ENCODE measurements around the gene HYOU1.
"Not testable (repeated sequence)": the region's sequence is repeated elsewhere in the genome, so short reads cannot be mapped to it uniquely, and the experiment has no call there.

The HYOU1 gene

GRCh38 chr11:119041821-119042514 is 15.0 kb downstream of the HYOU1 start:
- DNase-seq, result no peak

DNA sequence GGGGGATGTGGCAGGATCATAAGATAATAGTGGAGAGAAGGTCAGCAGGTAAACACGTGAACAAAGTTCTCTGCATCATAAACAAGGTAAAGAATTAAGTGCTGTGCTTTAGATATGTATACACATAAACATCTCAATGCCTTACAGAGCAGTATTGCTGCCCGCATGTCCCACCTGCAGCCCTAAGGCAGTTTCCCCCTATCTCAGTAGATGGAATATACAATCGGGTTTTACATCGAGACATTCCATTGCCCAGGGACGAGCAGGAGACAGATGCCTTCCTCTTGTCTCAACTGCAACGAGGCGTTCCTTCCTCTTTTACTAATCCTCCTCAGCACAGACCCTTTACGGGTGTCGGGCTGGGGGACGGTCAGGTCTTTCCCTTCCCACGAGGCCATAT is 17.5 kb downstream of the HYOU1 start:
- not testable (repeated sequence) for DNase-seq

GRCh38 chr11:119038884-119039283 is 18.1 kb downstream of the HYOU1 start:
- DNase-seq, result no peak

GRCh38 chr11:119034813-119035212 is 22.2 kb downstream of the HYOU1 start:
- DNase-seq, result no peak

DNA sequence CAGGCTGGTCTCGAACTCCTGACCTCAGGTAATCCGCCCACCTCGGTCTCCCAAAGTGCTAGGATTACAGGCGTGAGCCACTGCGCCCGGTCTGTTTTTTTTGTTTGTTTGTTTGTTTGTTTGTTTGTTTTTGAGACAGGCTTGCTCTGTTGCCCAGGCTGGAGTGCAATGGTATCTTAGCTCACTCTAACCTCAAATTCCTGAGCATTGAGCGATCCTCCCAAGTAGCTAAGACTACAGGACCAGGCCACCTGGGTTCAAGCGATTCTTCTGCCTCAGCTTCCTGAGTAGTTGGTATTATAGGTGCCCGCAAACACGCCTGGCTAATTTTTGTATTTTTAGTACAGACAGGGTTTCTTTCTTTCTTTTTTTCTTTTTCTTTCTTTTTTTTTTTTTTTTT is 23.6 kb downstream of the HYOU1 start:
- not testable (repeated sequence) for DNase-seq

- DNase-seq, result no peak
These were observed 25.1 kb downstream of the HYOU1 start for GRCh38 chr11:119031912-119032280.

DNA sequence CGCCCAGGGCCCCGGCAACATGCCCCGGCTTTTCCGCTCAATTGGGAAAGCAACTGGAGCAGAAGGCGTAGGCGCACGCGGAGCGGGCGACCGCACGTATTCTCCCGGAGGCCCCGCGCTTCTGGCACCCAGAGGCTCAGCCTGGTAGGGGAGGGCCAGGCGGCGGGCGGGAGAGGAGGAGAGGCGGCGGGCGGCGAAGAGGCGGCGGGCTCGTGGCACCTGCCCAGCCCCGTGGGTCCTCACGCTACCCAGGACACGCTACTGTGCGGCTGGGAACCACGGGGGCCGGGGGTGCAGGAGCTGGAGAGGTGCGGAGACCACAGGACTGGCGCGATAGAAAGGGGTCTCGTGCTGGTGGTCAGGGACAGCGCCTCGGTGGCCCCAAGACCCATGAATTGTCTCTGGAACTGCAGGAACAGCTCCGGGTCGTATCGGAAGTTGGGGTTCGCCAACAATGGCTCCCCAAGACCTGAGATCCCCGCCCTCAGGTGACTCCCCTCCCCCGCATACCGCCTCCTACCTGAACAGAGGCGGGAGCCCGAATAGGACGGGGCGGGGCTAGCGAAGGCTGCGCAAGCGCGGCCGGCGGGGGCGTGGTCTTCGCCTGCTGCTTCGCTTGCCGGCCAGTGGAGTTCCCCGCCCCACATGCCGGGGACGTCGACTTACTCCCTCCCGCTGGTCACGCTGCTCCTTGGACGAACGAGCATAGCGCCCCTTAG is 26.5 kb downstream of the HYOU1 start, which contains the start of gene SLC37A4:
SLC37A4 (minus strand) TSS at position 549 of the 719 bp plus-strand sequence.
- DNase-seq, result peak; percentile 71

- no peak for DNase-seq
These were observed 27.0 kb downstream of the HYOU1 start for GRCh38 chr11:119030029-119030328.

DNA sequence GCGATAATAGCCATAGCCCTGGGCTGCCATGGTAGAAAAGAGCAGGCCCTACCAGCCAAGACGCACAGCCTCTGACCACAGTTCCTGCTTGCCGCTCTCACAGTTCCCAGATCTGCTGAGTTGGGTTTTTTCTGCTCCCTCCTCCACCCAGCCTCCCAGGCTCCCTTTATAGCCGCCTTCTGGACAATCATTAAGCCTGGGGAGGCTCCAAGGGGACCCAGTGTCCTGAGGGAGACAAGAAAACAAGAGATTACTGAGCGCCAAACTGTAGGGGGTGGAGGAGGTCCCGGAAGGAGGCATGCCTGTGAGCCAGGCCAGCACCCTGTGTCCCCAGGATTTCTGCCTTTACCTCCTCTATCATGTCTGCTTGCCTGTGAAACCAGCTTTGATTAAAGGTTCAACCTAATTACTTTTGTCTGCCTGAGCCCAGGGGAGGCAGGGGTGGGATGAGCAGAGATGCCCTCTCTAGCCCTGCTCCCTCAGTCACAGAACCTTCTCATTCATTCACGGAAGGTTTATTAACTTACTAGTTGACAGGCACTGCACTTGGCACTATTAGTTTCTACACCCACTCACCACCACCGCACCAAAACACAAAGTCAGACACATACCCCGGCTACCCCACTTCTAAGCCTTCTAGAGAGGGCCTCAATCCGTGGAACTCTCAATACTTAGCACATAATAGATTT is 27.5 kb downstream of the HYOU1 start:
- DNase-seq, result no peak

GRCh38 chr11:119029069-119029339 is 28.0 kb downstream of the HYOU1 start:
- DNase-seq, result no peak

DNA sequence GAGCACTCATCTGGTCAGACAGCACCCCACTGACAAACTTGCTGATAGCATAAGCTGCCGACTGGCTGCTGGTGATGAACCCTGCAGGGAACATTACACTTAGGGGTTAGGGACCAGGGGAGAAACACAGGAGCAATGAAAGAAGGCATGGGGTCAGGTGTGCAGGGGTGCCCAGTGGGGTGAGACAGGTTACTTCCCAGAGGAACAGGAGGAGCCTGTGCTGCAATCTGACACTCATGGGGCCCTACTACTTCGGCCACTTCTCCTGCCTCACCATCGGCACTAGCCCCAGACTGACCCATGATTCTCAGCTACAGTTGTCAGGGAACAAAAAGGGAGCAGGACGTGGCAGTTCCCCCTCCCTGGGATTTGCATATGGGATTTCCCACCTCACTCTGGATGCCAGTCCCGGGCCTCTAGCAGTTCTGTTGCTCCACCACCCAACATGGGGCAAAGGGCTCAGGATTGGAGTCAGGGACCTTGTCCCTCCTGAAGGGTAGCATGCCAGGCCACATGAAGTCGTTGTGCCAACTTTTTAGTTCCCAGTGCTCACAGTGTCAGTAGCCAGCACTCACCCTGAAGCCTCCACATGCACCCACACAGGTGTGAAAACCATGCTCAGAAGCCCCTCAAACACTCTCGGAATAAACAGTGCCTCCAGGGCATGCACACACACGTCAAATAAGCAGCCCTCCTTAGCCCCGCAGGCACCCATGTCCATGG is 28.5 kb downstream of the HYOU1 start:
- DNase-seq, result no peak

GRCh38 chr11:119027561-119028345 is 29.3 kb downstream of the HYOU1 start:
- no peak for DNase-seq

DNA sequence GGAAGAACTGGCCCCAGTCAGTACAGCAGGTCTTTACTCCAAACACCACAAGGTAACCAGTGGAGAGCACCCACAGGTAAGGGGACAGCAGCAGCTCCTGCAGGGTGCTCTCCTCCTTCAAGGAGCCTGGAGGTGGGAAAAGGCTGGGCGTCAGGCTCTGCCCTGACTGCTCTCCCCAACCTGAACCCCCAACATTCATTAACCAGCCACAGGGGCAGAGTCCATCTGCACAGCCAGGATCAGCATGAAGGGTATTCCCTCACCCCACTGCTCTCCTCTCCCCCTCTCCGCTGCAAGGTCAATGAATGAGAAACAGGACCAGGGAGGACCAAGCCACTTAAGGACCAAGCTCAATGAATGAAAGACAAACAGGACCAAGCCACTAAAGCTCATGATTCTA is 30.0 kb downstream of the HYOU1 start:
- DNase-seq, result no peak

DNA sequence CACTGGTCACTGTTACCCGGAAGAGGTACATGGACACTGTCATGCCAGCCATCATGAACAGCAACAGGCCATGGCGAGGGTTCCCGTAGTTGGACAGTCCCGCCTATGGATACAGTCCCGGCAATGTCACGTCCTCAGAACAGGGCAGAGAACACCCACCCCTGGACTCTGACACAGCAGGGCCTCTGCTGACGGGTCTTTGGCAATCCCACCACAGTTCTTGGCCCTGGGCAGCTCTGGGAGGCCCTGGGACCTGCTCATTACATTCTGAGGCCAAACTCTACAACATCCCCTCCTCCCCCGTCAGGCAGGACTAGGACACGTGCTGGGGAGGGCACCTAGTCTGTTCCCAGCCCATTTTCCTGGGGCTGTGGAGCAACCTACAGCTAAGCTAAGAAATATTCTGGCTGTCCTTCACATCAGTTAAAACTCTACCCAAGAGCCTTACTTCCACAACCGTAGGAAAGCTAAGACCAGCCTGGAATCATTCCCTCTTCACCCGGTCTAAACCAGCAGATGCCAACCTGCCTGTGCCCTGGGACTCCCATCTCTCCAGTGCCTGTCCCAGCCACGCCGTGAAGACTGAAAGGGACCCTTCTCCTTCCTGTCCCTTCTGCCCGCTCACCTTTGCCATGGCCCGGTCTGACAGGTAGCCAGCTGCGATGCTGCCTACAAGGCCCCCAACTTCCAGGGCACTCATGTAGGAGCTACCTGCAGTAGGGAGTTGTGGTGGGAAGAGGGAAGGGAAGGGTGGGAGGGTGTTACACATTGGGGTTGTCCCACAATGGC is 30.8 kb downstream of the HYOU1 start:
- no peak for DNase-seq

- DNase-seq, result no peak
These were observed 31.5 kb downstream of the HYOU1 start for GRCh38 chr11:119025541-119025940.

- no peak for DNase-seq
These were observed 31.9 kb downstream of the HYOU1 start for GRCh38 chr11:119025099-119025473.

DNA sequence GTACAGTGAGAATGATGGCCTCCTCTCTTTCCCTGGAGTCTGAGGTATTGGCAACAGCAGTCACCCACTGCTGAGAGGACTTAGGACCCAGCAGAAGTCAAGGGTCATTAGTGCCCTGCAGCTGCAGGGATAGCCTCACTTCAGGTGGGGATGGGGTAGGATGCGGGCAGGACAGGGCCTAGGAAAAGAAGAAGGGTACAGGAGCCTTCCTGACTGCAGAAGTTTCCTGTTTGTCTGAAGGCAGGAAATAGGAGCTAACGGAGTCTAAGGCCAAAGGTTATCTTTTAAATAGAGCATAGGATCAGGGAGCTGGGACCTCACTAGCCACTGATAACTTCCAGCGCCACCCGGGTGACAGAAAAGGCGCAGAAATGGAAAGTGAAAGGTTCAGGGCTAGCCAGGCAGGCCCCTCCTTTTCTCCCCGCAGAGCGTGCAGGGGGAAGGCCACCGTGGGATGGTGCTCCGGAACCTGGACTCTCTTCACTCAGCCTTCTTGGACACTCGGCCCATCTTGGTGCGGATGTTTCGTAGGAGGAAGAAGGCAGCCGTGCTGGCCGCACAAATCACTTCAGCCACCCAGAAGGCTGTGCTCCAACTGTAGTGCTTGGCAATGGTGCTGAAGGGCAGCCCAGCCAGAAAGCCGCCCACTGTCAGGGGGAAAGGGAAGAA is 32.4 kb downstream of the HYOU1 start:
- DNase-seq, result no peak

- no peak for DNase-seq
These were observed 33.3 kb downstream of the HYOU1 start for GRCh38 chr11:119023741-119024140.

DNA sequence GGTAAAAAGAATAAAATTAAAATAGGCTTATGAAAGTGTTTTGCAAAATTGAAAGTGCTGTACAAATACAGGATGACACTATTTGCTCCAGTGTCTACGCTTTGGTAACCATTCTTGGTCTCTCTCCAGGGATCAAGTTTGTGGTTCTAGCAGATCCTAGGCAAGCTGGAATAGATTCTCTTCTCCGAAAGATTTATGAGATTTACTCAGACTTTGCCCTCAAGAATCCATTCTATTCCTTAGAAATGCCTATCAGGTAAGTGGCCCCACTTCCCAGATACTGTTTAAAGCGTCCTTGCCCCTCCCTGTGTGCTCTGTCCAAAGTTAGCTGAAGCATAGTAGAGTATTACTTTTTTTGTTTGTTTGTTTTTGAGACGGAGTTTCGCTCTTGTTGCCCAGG is 35.4 kb downstream of the HYOU1 start:
- DNase-seq, result no peak

GRCh38 chr11:119019996-119020395 is 37.0 kb downstream of the HYOU1 start:
- no peak for DNase-seq

- DNase-seq, result peak; percentile 91
These were observed 38.7 kb downstream of the HYOU1 start, which contains the start of the genes RPS25 and TRAPPC4 for GRCh38 chr11:119018074-119018938. RPS25 (minus strand) TSS chr11:119018343; CDS start chr11:119018284, 59 bp downstream. TRAPPC4 (plus strand) TSS chr11:119018766; CDS start chr11:119018796, 30 bp downstream.
